Peyer's patch (tissue), 4 donors: ENCODE data around the gene ELFN1.

Source experiments
- POLR2A ChIP-seq, 2 donors: fragments of 450-650 bp; IDR thresholded peaks; one replicate each; pipeline ENCODE4 v1.5.1; 2017; ENCODE audit warnings: antibody characterized with exemption in 2 of 2, mild to moderate bottlenecking in 2 of 2, moderate library complexity in 2 of 2
- TF ChIP-seq, protein P1 (sequence below), 6 experiments: fragments of 450-650 bp in 4 of 6; fragments of 200-600 bp in 2 of 6; sonication (generic) in 1 of 6; IDR thresholded peaks; one replicate each; pipeline ENCODE4 v1.5.1; 2017 to 2019; ENCODE audit warnings: antibody characterized with exemption in 6 of 6, mild to moderate bottlenecking in 3 of 6, moderate library complexity in 1 of 6

DNA sequence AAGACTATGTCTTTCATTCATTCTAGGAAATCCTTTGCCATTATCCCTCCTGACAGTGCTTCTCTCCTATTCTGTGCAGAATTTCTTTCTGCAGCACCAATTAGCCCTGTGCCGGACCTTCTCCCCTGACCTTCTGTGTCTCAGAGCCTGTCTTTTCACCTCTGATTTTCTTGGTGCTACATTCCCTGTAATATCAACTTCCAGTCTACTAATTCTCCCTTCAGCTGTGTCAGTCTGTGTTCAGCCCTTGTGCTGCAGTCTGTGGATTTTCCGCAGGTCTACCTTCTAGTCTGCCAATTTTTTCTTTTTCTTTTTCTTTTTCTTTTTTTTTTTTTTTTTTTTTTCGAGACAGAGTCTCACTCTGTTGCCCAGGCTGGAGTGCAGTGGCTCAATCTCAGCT is 115.8 kb downstream of the ELFN1 start:
- TF ChIP-seq POLR2A (IDR thresholded peaks at IDR 0.05): no peak
- TF ChIP-seq, protein P1, sequence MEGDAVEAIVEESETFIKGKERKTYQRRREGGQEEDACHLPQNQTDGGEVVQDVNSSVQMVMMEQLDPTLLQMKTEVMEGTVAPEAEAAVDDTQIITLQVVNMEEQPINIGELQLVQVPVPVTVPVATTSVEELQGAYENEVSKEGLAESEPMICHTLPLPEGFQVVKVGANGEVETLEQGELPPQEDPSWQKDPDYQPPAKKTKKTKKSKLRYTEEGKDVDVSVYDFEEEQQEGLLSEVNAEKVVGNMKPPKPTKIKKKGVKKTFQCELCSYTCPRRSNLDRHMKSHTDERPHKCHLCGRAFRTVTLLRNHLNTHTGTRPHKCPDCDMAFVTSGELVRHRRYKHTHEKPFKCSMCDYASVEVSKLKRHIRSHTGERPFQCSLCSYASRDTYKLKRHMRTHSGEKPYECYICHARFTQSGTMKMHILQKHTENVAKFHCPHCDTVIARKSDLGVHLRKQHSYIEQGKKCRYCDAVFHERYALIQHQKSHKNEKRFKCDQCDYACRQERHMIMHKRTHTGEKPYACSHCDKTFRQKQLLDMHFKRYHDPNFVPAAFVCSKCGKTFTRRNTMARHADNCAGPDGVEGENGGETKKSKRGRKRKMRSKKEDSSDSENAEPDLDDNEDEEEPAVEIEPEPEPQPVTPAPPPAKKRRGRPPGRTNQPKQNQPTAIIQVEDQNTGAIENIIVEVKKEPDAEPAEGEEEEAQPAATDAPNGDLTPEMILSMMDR (IDR thresholded peaks at IDR 0.05): no peak
